H1 (cell line): ENCODE results near the gene YBX3. TPM values are rescaled to one million over a fixed set of nuclear protein-coding genes. Genes with fewer than 3 reads are reported as not detected.
A peak's percentile ranks its signal among the peaks of the same experiment; 100 is the strongest.

Source experiments
- CTCF ChIA-PET: fragments of 300-600 bp; sonication (Branson Sonifier 250); formaldehyde crosslinking; loops from one replicate; lab custom pipeline; 2021; ENCODE audit not compliant: partially characterized antibody; lab: Charles Lee
- POLR2A ChIA-PET: fragments of 300-600 bp; sonication (Branson Sonifier 250); formaldehyde crosslinking; loops from one replicate; lab custom pipeline; 2021; ENCODE audit warnings: inconsistent platforms; ENCODE audit not compliant: partially characterized antibody; lab: Charles Lee
- DNase-seq, 2 experiments: peaks; one replicate each; pipeline versions ENCODE4 v3.0.0 to v3.0.0-alpha.2; 2010 to 2022; ENCODE audit warnings: low spot score in 2 of 2, low read depth in 1 of 2, mixed read lengths in 1 of 2
- FAIRE-seq: peaks from 2 replicates; lab custom pipeline; 2011; peaks lifted over from hg19 to GRCh38; lab: Jason Lieb, UNC
- H2AFZ ChIP-seq: 2 replicates; pipeline ENCODE4 v1.8.1; 2012; ENCODE audit warnings: low read length, inconsistent platforms
- H2AK5ac ChIP-seq: 2 replicates; pipeline ENCODE4 v1.6.1; 2013; ENCODE audit warnings: low read depth, low read length
- H2BK120ac ChIP-seq: replicated peaks from 2 replicates; pipeline ENCODE3; 2013; ENCODE audit warnings: low read depth, low read length, inconsistent platforms
- H2BK12ac ChIP-seq: 2 replicates; pipeline ENCODE4 v1.6.1; 2013; ENCODE audit warnings: low read depth, low read length
- H2BK15ac ChIP-seq: 2 replicates; pipeline ENCODE4 v1.6.1; 2013; ENCODE audit warnings: low read length
- H2BK20ac ChIP-seq: 2 replicates; pipeline ENCODE4 v1.6.1; 2013; ENCODE audit warnings: low read length
- H2BK5ac ChIP-seq: 2 replicates; pipeline ENCODE4 v1.6.1; 2013; ENCODE audit warnings: low read depth, low read length
- H3K14ac ChIP-seq: 2 replicates; pipeline ENCODE4 v1.6.1; 2013; ENCODE audit warnings: inconsistent platforms; ENCODE audit not compliant: insufficient read length
- H3K18ac ChIP-seq: 2 replicates; pipeline ENCODE4 v1.6.1; 2013; ENCODE audit warnings: low read length; ENCODE audit errors: extremely low read depth
- H3K23ac ChIP-seq: 2 replicates; pipeline ENCODE4 v1.6.1; 2013; ENCODE audit warnings: inconsistent platforms; ENCODE audit not compliant: insufficient read length
- H3K23me2 ChIP-seq: 2 replicates; pipeline ENCODE4 v1.6.1; 2013; ENCODE audit warnings: low read depth, low read length
- H3K27ac ChIP-seq: 2 replicates; pipeline ENCODE4 v1.6.1; 2011; ENCODE audit warnings: low read depth, low read length, inconsistent platforms
- H3K27me3 ChIP-seq, 4 experiments: replicated peaks in 1 of 4; 1 replicate in 1 of 4; 2 replicates in 3 of 4; pipeline versions ENCODE4 v1.6.1 to v1.8.1; 2011 to 2013; ENCODE audit warnings: low read length in 3 of 4, mild to moderate bottlenecking in 3 of 4, inconsistent platforms in 2 of 4, mixed read lengths in 2 of 4, moderate library complexity in 1 of 4; ENCODE audit not compliant: control insufficient read depth in 3 of 4, insufficient read depth in 3 of 4; ENCODE audit errors: extremely low read depth in 1 of 4
- H3K36me3 ChIP-seq, 4 experiments: 2 replicates each; pipeline versions ENCODE4 v1.6.1 to v1.8.1; 2011 to 2013; ENCODE audit warnings: mild to moderate bottlenecking in 4 of 4, low read length in 3 of 4, moderate library complexity in 2 of 4, control low read depth in 1 of 4, inconsistent platforms in 1 of 4; ENCODE audit not compliant: insufficient read depth in 4 of 4, control insufficient read depth in 2 of 4
- H3K4ac ChIP-seq: replicated peaks from 2 replicates; pipeline ENCODE3; 2013; ENCODE audit warnings: low read length, low read depth, mixed read lengths, inconsistent platforms; ENCODE audit not compliant: insufficient read length
- H3K4me1 ChIP-seq, 4 experiments: replicated peaks in 1 of 4; 1 replicate in 1 of 4; 2 replicates in 3 of 4; pipeline versions ENCODE4 v1.6.1 to v1.8.1; 2011 to 2013; ENCODE audit warnings: low read length in 3 of 4, inconsistent platforms in 2 of 4, mixed read lengths in 1 of 4; ENCODE audit not compliant: insufficient read depth in 4 of 4, control insufficient read depth in 3 of 4
- H3K4me2 ChIP-seq, 2 experiments: 2 replicates each; pipeline versions ENCODE4 v1.6.1 to v1.8.1; 2011 to 2013; ENCODE audit warnings: low read depth in 2 of 2, low read length in 2 of 2, control low read depth in 1 of 2, inconsistent platforms in 1 of 2, mild to moderate bottlenecking in 1 of 2; ENCODE audit not compliant: insufficient read depth in 1 of 2
- H3K4me3 ChIP-seq, 4 experiments: fragments of 200-600, 300-600 bp in 1 of 4; sonication (generic), shearing (Covaris generic), sonication (Bioruptor Twin) in 1 of 4; 2 replicates each; pipeline versions ENCODE4 v1.5.1 to v1.8.1; 2011 to 2016; ENCODE audit warnings: low read length in 4 of 4, low read depth in 3 of 4, control low read depth in 2 of 4, inconsistent platforms in 2 of 4, mild to moderate bottlenecking in 2 of 4, mixed read lengths in 1 of 4, moderate library complexity in 1 of 4; ENCODE audit not compliant: insufficient read depth in 2 of 4; ENCODE audit errors: extremely low read depth in 1 of 4
- H3K56ac ChIP-seq: replicated peaks from 2 replicates; pipeline ENCODE3; 2013; ENCODE audit warnings: low read depth, mild to moderate bottlenecking, mixed read lengths, low read length, inconsistent platforms; ENCODE audit not compliant: insufficient read length
- H3K79me1 ChIP-seq: 2 replicates; pipeline ENCODE4 v1.6.1; 2013; ENCODE audit warnings: low read depth, low read length, control low read depth
- H3K79me2 ChIP-seq, 2 experiments: 2 replicates each; pipeline versions ENCODE4 v1.6.1 to v1.8.1; 2012 to 2013; ENCODE audit warnings: low read length in 2 of 2, mild to moderate bottlenecking in 2 of 2, inconsistent platforms in 1 of 2; ENCODE audit not compliant: insufficient read depth in 2 of 2, control insufficient read depth in 1 of 2
- H3K9ac ChIP-seq, 4 experiments: replicated peaks in 1 of 4; 1 replicate in 1 of 4; 2 replicates in 3 of 4; pipeline versions ENCODE4 v1.6.1 to v1.8.1; 2011 to 2013; ENCODE audit warnings: low read depth in 3 of 4, low read length in 3 of 4, control low read depth in 2 of 4, mild to moderate bottlenecking in 2 of 4, moderate library complexity in 2 of 4, inconsistent platforms in 1 of 4; ENCODE audit errors: extremely low read depth in 1 of 4
- H3K9me3 ChIP-seq, 2 experiments: 2 replicates each; pipeline versions ENCODE4 v1.6.1 to v1.8.1; 2012 to 2013; ENCODE audit warnings: mild to moderate bottlenecking in 2 of 2, moderate library complexity in 2 of 2, control low read depth in 1 of 2, inconsistent platforms in 1 of 2, low read depth in 1 of 2, low read length in 1 of 2, mixed read lengths in 1 of 2; ENCODE audit not compliant: insufficient read depth in 2 of 2
- H4K20me1 ChIP-seq, 2 experiments: replicated peaks in 1 of 2; 2 replicates each; pipeline versions ENCODE3 to v1.8.1; 2011 to 2013; ENCODE audit warnings: inconsistent platforms in 2 of 2, low read length in 2 of 2, mild to moderate bottlenecking in 1 of 2; ENCODE audit not compliant: insufficient read depth in 2 of 2, control insufficient read depth in 1 of 2
- H4K5ac ChIP-seq: 2 replicates; pipeline ENCODE4 v1.6.1; 2013; ENCODE audit warnings: low read length, low read depth, mixed read lengths, inconsistent platforms; ENCODE audit not compliant: insufficient read length
- H4K8ac ChIP-seq: 2 replicates; pipeline ENCODE4 v1.8.0; 2013; ENCODE audit warnings: mild to moderate bottlenecking, moderate library complexity, low read length, inconsistent platforms; ENCODE audit not compliant: insufficient read depth; ENCODE audit errors: extremely low read depth
- H4K91ac ChIP-seq: replicated peaks from 2 replicates; pipeline ENCODE3; 2013; ENCODE audit warnings: low read length, mixed read lengths, inconsistent platforms; ENCODE audit not compliant: insufficient read length
- BRCA1 ChIP-seq: IDR thresholded peaks from 2 replicates; pipeline ENCODE4 v1.6.1; 2012; ENCODE audit warnings: low read depth, low read length, improper control_type of control experiment
- FOSL1 ChIP-seq: IDR thresholded peaks from 2 replicates; pipeline ENCODE4 v1.6.1; 2011; ENCODE audit warnings: mild to moderate bottlenecking, low read depth, low read length, moderate library complexity; ENCODE audit not compliant: insufficient read depth
- NANOG ChIP-seq: IDR thresholded peaks from 2 replicates; pipeline ENCODE4 v1.6.1; 2011; ENCODE audit warnings: low read length, low read depth, mild to moderate bottlenecking, inconsistent platforms; ENCODE audit not compliant: insufficient read depth, poor library complexity, severe bottlenecking
- POLR2AphosphoS5 ChIP-seq: IDR thresholded peaks from 2 replicates; pipeline ENCODE4 v1.6.1; 2011; ENCODE audit warnings: low read depth, low read length
- RNF2 ChIP-seq: fragments of 200-900, 300-1000 bp; sonication (generic); IDR thresholded peaks from 2 replicates; pipeline ENCODE4 v1.7.1; 2016; ENCODE audit warnings: borderline replicate concordance, low read depth, mild to moderate bottlenecking, antibody characterized with exemption, low read length; ENCODE audit not compliant: poor library complexity, severe bottlenecking; ENCODE audit errors: missing control alignments
- SRF ChIP-seq: IDR thresholded peaks from 2 replicates; pipeline ENCODE4 v1.6.1; 2011; ENCODE audit warnings: mild to moderate bottlenecking, low read depth, low read length, moderate library complexity
- WGBS, 2 experiments: shearing (Covaris generic) in 1 of 2; methylation state at CpG; one replicate each; pipeline versions ENCODE4 v1.1.6 to v1.1.7; 2013 to 2015; ENCODE audit warnings: low lambda C conversion rate in 2 of 2, mixed read lengths in 2 of 2, inconsistent platforms in 1 of 2, low coverage in 1 of 2, missing lambda C conversion rate in 1 of 2; ENCODE audit not compliant: insufficient replicate concordance in 2 of 2, insufficient coverage in 1 of 2, insufficient read length in 1 of 2; ENCODE audit errors: extremely low coverage in 1 of 2, missing lambda C conversion rate in 1 of 2; 5-methylcytosine and 5-hydroxymethylcytosine counted together
- polyA plus RNA-seq, 7 experiments: library from polyadenylated mRNA; depleted of rRNA in 3 of 7; stranded (reverse) in 5 of 7; unstranded in 2 of 7; fragments of >200 nt in 5 of 7; fragments of 200-250 nt in 2 of 7; gene quantifications; 1 replicate in 5 of 7; 2 replicates in 1 of 7; 4 replicates in 1 of 7; pipeline versions ENCODE4 v1.2.1 to v1.2.3, GENCODE V29; 2011 to 2013; ENCODE audit warnings: missing spikeins in 2 of 7, mixed read lengths in 2 of 7
- total RNA-seq: library from RNA; stranded (reverse); fragmentation: NEBNext Ultra II Directional; extraction: Animal tissue kit (Norgen Biotek cat#: 25700); gene quantifications from 2 replicates; pipeline ENCODE4 v1.2.1, GENCODE V29; 2021

Gene YBX3
- total and polyA plus RNA-seq, 2 of the 8 experiments (the other 6 are each of a cell fraction or from before 2014, with no cell fraction given) = 83.1 to 480 TPM

DNA sequence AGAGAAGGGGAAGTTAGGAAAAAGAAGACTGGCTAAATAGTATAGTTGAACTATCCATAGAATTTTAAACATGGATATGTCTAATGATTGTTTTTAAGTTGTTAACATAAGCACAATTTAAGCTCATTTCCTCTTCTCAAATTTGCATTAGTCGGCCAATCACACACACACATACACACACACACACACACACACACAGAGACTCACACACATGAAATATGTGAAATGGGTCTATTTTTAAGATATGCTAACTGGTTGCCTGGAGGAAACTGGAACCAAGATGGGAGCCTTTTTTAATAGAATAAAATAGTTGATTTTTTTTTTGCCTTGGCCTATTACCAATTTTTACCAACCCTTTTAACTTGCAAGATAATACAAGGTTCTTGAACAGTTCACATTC lies 25.3 kb downstream of the YBX3 start:
- peaks cover 24 to 53% (median 42%) of the 10 kb centered on the region in 4 experiments for H3K36me3 ChIP-seq

More for the DNA sequence above, 25.3 kb downstream of the YBX3 start:
- DNase-seq (no peak), FAIRE-seq (no peak)
- no peak overlapping the region for H3K9ac ChIP-seq
- H3K79me1 ChIP-seq = no peaks in the 10 kb centered on the region
- no peak overlapping the region for H3K56ac ChIP-seq
- no peak overlapping the region for H3K14ac ChIP-seq
- H3K4me2 ChIP-seq = no peak overlapping the region
- no peaks in the 10 kb centered on the region for H4K20me1 ChIP-seq
- ChIA-PET CTCF (interaction anchor here (1.5 to 1.7 kb wide), 2 partner anchors 12 to 52 kb away, joined by 3 to 5 read pairs; no protein-coding TSS in a partner anchor), POLR2A (interaction anchor here (0.7 to 1.7 kb wide), 4 partner anchors 10 to 396 kb away, joined by 3 to 15 read pairs (median 3); no protein-coding TSS in a partner anchor)
- no peak overlapping the region for H4K5ac ChIP-seq
- H4K91ac ChIP-seq = no peak overlapping the region
- H3K4me1 ChIP-seq = no peaks in the 10 kb centered on the region
- H3K23me2 ChIP-seq = no peaks in the 10 kb centered on the region; the same call in 1 of the 2 replicates
- H2BK15ac ChIP-seq = no peak overlapping the region
- no peaks in the 10 kb centered on the region for H3K79me2 ChIP-seq
- H3K4ac ChIP-seq = no peak overlapping the region
- no peaks in the 10 kb centered on the region for H3K9me3 ChIP-seq
- TF ChIP-seq NANOG (no peak), POLR2AphosphoS5 (0 out of 2 replicates have a peak, but pooled peaks have one; percentile 13), BRCA1 (no peak), FOSL1 (no peak), RNF2 (no peak), SRF (no peak)
- no peak overlapping the region for H2BK12ac ChIP-seq
- H3K18ac ChIP-seq = no peak overlapping the region
- no peak overlapping the region for H3K23ac ChIP-seq
- H2AFZ ChIP-seq = no peak overlapping the region
- no peak overlapping the region for H3K27ac ChIP-seq
- 83% methylated on average over 1 of the region's 1 CpG; no CpG with 5 or more reads in 1 of the 2 experiments for WGBS, 2 experiments
- no peak overlapping the region for H3K4me3 ChIP-seq
- no peak overlapping the region for H2BK120ac ChIP-seq
- no peak overlapping the region for H2BK5ac ChIP-seq
- H2BK20ac ChIP-seq = no peak overlapping the region
- H3K27me3 ChIP-seq = no peaks in the 10 kb centered on the region
- no peak overlapping the region for H4K8ac ChIP-seq
- no peak overlapping the region for H2AK5ac ChIP-seq
